A549 treated with GW870086 at 1 μM for 4 hours (cell line): ENCODE data around the gene RTF2. TPM values are rescaled to one million over a fixed set of nuclear protein-coding genes. Genes with fewer than 3 reads are reported as not detected.

Experiments used
- total RNA-seq: library from RNA; stranded (reverse); fragments of 200-300 nt; extraction: Qiagen RNA extraction; gene quantifications from 5 replicates; pipeline ENCODE4 v1.2.3, GENCODE V29; 2022; ENCODE audit warnings: low read depth

RTF2 gene, protein sequence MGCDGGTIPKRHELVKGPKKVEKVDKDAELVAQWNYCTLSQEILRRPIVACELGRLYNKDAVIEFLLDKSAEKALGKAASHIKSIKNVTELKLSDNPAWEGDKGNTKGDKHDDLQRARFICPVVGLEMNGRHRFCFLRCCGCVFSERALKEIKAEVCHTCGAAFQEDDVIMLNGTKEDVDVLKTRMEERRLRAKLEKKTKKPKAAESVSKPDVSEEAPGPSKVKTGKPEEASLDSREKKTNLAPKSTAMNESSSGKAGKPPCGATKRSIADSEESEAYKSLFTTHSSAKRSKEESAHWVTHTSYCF
- 74.3 to 97.3 TPM (median 91.8 TPM) in 5 replicates for total RNA-seq

DNA sequence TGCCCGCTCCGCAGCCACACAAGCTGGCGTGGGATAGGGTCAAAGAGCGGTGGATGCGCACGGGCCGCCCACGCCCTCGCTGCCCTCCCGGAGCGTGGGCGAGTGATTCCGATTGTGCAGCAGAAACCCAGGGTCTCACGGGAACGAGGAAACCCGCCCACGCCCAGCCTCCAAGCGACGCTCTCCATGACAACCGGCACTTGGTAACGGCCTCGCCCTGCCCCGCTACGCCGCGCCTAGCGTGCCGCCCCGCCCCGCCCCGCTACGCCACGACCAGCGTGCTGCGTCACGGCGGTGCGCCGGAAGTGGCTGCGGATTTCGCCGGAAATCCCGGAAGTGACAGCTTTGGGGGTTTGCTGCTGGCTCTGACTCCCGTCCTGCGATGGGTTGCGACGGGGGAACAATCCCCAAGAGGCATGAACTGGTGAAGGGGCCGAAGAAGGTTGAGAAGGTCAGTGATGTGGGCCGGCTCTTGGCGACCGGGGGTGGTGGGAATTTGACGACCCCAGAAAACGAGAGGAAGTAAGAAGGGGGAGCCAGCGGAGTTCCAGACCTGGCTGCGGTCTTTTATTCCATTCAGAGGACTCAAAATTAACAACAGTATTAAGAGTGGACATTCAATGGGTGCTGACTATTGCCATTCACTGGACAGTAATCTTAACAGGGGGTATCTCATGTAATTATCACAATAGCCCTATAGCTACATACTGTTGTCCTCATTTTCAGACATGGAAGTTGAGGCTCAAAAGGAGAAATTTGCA lies at the start of gene RTF2:
RTF2 (plus strand) TSS at position 312 of the 761 bp plus-strand sequence; CDS start at position 383, 71 bp downstream.

DNA sequence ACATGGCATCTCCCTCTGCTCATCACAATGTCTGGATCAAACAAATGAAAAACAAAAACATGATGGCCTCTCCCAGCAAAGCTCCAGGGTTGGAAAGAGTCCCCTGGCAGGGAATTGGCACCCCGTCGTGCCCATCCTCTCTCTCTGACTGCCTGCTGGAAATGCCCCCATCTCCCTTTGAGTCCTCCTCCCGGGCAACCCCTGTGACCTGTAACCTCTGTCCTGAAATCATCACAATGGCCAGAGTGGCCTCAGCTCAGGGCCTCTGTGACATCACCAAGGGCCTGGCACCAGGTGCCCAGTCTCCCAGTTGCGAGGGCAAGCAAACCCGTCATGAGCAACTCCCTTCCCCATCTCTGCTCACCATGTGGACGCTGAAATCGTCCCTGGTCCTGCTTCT lies 56.0 kb downstream of the RTF2 start, which contains the start of gene FAM209A:
FAM209A (plus strand) TSS at position 301 of the 400 bp plus-strand sequence; CDS start at position 366, 65 bp downstream.

DNA sequence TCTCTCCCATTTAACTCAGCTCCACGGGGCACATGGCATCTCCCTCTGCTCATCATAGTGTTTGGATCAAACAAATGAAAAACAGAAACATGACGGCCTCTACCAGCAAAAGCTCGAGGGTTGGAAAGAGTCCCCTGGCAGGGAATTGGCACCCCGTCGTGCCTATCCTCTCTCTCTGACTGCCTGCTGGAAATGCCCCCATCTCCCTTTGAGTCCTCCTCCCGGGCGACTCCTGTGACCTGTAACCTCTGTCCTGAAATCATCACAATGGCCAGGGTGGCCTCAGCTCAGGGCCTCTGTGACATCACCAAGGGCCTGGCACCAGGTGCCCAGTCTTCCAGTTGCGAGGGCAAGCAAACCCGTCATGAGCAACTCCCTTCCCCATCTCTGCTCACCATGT lies 64.5 kb downstream of the RTF2 start, which contains the start of gene FAM209B:
FAM209B (plus strand) TSS at position 301 of the 400 bp plus-strand sequence; CDS start at position 397, 96 bp downstream.

Other genes starting within 250 kb of the RTF2 start
- gene MC3R, start 219.9 kb upstream of the RTF2 start, total RNA-seq: not detected in 5 replicates
- 9.4 to 12.8 TPM (median 11.7 TPM) in 5 replicates for gene FAM210B, start 109.7 kb upstream of the RTF2 start, total RNA-seq
- gene AURKA, start 76.4 kb upstream of the RTF2 start, total RNA-seq: 99.1 to 112 TPM (median 106 TPM) in 5 replicates
- 35.8 to 40.1 TPM (median 38.8 TPM) in 5 replicates for gene CSTF1, start 76.0 kb upstream of the RTF2 start, total RNA-seq
- gene CASS4, start 56.4 kb upstream of the RTF2 start, total RNA-seq: 0.05 TPM in 1 of 5 replicates, not detected in the others
- gene FAM209A, start 56.1 kb downstream of the RTF2 start, total RNA-seq: 0.22 to 0.39 TPM (median 0.34 TPM) in 4 of 5 replicates, not detected in the other
- 0.21 to 0.72 TPM (median 0.48 TPM) in 5 replicates for gene FAM209B, start 64.6 kb downstream of the RTF2 start, total RNA-seq
- 13.5 to 16.3 TPM (median 15.6 TPM) in 5 replicates for gene TFAP2C, start 160.7 kb downstream of the RTF2 start, total RNA-seq